ENCODE measurements around the gene MZT1.
A peak's percentile ranks its signal among the peaks of the same experiment; 100 is the strongest.
"Not testable (repeated sequence)": the region's sequence is repeated elsewhere in the genome, so short reads cannot be mapped to it uniquely, and the experiment has no call there.

The MZT1 gene, protein sequence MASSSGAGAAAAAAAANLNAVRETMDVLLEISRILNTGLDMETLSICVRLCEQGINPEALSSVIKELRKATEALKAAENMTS

DNA sequence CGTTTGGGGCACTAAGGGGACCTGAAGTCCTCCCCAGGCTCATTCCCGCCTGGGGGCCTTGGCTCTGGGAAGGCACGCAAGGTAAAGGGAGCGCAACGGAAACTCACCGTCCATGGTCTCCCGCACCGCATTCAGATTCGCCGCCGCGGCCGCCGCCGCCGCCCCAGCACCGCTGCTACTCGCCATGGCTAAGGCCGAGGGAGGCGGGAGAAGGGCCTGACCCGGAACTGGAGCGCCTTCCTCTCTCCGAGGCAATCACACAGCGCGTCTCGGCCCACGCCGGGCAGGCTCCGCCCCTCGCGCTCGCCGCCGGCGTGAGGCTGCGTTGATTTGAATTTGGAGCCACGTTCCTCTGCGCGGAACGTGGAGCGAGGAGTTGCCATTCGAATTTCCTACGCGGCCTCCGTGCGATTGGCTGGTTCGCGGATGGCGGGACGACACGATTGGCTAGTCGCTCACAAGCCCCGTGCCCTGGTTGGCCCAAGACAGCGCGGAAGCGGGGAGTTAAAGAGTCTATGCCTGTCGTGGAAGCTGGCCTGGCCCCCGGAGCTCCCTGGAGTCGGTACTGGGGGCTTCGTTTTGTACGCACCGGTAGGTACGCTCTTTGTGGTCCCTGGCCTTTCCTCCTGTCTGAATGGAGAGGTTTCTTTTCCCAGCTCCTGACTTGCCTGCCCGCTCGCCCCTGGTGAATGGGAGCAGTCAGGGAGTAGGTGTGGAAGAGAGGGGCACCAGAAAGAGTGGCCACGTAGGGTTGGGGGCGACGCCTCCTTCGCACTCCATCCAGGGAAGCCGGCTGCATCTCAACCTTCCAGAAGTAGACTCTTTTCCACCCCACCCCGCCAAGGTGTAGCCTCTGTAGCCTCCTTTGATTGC, at the start of gene MZT1, which contains the start of gene BORA:
TSS of gene MZT1 (minus strand) at position 213 of the 873 bp plus-strand sequence. CDS start at position 186, 27 bp downstream.
TSS of gene BORA (plus strand) at position 507 of the 873 bp plus-strand sequence. CDS start 1,018 bp downstream, outside the sequence.
- peak; percentile 89 to 92 for DNase-seq

DNA sequence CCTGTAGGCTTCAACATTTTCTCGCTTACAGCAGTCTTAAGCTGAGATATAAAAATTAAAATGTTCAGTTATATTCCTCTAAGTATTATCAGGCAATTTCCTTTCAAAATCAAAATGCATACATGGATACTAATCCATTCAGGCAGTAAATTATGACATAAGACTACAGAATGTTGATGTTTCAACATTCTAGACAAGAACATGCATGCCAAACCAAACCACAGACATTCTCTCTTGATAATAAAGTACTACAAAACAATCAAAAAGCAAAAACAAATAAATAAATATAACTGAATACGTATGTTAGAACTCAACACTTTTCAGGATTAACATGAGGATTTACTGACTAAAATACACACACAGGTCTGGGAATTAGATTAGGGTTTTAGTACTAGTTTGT, 46.6 kb upstream of the MZT1 start:
- DNase-seq = no peak

DNA sequence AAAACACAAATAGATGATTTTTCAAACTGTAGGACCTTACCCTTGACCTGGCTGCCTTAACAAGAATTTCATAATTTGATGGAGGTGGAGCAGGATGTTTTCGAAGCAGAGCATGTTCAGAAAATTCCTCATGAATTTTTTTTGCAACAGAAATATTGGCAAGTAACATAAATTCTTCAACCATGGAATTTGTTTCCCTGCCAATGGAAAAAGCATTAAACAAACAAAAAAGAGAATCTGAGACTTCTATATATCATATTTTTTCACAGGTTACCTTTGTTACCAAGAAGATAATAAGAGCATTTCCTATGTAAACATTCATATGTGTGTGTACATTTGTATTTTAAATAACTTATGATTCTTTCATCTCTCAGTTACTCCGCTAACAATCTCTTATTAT, 36.0 kb upstream of the MZT1 start:
- DNase-seq = no peak

DNA sequence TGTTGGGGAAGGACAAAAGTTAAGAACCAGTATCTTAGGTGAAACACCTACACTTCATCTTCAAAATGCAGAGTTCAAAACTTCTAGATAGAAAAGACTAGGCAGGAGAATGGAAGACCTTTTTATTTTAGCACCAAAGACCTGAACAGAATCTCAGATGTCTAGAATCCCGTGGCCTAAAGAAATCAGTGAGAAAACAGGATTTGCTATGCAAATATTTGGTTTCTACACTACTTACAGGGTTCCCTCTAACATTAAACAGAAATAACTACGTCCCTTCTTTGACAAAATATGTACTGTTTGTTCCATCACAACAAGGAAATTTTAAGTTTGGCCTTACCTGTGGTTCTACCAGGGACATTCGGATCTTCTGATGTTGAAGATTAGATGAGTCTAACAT, 32.8 kb upstream of the MZT1 start:
- no peak for DNase-seq

DNA sequence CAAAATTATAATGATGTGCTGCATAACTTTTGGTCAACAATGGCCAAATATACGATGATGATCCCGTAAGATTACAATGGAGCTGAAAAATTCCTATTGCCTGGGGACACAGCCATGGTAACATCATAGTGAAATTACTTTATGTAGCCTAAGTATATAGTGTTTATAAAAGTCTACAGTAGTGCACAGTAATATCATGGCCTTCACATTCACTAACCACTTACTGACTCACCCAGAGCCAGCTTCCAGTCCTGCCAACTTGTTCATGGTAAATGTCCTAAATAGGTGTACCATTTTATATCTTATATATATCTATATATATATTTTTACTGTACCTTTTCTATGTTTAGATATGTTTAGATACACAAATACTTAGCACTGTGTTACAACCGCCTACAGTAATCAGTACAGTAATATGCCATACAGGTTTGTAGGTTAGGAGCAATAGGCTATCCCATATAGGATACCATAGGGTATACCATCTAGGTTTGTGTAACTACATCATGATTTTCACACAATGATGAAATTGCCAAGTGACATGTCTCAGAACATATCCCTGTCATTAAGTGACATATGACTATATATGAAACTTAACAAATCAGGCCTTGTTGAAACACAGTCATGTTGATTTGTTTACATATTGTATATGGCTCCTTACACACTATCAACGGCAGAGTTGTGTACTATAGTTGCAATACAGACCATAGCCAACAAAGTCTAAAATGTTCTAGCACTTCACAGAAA, 30.5 kb upstream of the MZT1 start:
- DNase-seq = no peak

DNA sequence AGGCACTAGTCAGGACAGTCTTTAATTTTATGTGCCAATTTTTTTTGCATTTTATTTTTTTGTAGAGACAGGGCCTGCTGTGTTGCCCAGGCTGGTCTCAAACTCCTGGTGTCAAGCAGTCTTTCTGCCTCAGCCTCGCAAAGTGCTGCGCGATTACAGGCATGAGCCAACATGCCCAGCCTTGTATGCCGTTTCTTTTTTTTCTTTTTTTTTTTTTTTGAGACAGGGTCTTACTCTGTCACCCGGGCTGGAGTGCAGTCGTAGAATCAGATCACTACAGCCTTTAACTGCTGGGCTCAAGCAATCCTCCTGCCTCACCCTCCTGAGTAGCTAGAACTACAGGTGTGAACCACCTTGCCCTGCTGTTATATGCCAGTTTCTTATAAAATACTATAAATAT, 26.7 kb upstream of the MZT1 start:
- DNase-seq = no peak

DNA sequence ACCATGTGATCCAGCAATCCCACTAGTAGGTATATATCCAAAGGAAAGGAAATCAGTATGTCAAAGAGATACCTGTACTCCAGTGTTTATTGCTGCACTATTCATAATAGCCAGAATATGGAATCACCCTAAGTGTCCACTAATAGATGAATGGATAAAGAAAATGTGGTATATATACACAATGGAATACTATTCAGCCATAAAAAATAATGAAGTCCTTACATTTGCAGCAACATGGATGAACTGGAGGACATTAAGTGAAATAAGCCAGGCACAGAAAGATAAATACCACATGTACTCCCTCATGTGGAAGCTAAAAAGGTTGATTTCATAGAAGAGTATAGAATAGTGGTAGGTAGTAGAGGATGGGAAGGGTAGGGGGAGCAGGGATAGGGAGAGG, 23.8 kb upstream of the MZT1 start:
- no peak for DNase-seq

DNA sequence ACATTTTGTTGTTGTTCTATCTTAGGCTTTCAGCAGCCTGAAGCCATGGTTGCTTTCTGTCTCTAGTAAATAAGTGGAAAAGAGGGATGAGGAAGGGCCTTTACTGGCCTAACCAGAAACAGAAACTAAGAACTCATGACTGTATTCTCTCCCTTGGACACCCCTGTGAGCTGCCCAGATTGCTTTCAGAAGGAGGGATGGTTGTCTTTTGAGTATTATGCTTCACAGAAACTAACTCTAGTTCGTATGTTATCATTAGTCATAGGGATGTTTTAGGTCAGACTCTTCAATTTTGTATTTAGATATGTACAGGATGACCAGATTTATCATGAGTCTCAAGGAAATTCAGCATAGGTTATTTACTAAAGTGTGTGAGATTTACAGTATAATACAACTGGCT, 17.8 kb upstream of the MZT1 start:
- no peak for DNase-seq

DNA sequence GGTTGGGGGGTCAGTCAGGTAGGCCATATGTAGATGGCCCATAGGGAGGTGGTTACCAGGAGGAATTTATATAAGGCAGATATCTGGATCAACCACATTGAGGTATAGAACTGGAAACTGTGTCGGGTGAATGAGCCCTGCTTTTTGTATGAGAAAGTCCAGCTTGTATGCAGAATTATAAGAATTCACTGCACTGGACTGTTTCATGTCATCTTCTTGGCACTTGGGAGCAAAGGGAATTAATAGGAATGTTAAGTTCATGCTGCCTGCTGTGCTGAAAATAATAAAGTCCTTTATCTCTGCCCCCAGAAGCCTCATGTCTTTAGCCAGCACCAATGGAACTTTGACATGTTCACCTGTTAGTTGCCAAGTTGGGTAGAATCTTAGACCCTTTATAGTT, 12.6 kb upstream of the MZT1 start:
- DNase-seq = no peak

DNA sequence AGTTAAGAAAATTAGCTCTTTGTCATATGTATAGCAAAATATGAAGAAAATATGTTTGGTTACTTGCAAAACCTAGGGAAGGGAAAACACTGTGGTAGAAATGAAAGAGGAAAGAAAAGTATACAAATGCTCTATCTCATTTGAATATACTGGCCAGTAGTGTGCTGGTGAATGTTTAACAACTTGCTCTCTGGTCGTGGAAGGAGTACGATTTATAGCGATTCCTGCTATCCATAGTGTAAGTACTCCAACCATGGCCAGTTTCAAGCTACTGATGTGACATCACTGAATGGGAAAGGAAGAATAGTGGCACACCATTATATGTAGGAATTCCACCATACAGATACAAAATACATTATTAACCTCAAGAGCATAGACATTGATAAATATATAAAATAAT, 9.6 kb upstream of the MZT1 start:
- no peak for DNase-seq

DNA sequence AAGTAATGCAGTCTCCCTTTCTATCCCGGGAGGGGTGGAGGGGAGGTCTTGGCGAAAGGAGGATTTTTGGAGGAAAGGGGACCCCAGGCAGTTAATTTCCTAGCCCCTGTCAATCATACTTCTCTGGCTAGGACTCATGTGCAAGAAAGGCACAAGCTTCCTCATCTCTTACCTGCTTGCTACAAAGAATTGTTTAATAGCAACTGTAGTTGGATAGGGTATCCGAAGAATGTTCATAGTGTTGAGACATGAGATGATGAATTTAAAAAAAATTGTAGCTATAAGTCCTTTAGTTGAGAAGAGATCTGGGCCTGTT, 819 bp upstream of the MZT1 start:
- DNase-seq = no peak

DNA sequence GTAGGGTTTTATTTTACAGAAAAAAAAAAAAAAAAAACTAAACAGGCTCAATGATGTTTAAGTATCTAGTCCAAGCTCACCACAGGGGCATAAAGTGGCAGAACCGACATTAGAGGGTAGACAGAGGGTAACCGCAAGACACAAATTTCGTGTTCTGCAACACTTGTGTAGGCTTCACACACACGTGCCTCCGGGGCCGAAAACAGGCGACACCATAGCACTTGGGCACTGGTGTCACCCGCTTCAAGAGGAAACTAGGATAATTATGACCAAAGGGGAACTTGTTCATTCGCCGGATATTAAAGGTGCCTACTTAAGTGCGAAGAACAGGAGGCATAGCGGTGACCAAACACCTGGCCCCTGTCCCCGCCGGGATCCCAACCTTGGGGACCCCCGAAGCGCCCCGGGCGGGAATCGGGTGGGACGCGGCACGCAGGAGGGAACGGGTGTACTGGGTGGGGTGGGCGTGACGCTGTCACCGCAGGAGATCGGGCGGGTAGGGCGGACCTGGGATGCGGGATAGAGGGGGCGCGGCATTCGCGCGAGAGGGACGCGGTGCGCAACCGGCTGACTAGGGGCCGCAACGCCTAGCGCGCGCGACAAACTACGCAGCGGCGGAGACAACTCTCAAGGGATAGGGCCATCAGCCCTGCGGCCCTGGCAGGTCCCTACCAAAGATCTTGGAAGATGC, 558 bp downstream of the MZT1 start:
- no peak for DNase-seq

DNA sequence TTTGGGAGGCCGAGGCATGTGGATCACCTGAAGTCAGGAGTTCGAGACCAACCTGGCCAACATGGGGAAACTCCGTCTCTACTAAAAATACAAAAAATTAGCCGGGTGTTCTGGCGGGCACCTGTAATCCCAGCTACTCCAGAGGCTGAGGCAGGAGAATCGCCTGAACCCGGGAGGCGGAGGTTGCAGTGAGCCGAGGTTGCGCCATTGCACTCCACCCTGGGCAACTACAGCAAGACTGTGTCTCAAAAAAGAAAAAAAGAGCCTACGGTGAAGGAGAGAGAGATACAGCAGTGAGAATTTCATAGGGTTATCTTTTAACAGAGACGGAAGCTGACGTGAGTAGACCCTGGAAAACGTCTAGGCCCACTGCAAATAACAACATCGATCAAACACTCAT, 1.2 kb downstream of the MZT1 start:
- not testable (repeated sequence) for DNase-seq

DNA sequence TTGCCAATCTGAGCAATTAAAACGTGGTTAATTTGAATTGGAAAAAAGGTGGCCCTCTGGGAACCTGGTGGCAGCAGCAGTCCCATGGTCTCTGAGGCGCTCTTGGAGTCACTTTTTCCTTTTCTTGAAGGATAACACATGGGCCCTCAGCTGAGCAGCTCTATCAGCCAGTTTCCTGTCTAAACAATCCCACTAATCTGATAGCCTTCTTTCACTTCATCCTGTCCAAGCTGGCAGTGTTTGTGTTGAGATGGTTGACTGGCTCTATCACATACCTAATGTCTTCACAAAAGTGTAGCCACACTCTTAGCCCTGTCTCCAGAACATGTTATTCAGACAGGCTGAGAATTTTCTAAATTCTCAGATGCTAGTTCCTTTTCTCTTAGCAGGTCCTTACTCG, 10.7 kb downstream of the MZT1 start:
- DNase-seq = no peak

DNA sequence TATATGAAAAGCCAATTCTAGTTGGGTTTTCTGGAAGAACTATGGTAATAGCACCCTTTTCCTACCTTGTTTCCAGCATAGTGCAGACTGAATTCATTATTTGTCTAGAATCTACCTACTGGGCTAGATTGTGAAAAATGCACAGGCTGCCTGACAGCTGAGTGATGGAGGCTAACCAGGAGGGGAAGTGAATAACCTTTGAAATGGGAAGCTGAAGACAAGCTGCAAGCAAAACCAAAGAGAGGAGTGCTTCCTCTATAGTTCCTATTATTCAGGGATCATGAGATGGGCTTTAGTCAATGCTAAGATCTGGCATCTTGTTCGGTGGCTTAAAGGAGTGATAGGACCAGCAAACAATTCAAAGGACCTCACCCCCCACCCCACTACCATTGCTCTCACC, 26.9 kb downstream of the MZT1 start:
- DNase-seq = no peak

DNA sequence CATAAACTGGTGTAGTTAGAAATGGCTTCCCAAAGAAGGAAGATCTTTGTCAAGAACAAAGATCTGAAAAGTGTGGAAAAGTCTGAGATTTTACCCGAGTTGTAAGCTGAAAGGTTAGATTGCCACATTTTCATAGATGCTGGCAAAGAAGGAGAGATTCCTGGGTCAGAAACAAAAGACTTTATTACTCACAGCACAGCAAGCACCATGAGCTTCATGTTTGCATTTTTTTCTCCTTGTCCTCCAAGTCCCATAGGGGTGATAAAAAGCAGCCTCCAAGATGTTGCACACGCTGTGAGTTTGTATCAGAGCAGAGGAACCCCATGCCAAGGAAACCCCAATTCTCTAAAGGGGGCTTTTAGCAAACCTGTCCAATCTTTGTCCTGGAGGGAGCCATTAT, 29.3 kb downstream of the MZT1 start:
- DNase-seq = no peak

DNA sequence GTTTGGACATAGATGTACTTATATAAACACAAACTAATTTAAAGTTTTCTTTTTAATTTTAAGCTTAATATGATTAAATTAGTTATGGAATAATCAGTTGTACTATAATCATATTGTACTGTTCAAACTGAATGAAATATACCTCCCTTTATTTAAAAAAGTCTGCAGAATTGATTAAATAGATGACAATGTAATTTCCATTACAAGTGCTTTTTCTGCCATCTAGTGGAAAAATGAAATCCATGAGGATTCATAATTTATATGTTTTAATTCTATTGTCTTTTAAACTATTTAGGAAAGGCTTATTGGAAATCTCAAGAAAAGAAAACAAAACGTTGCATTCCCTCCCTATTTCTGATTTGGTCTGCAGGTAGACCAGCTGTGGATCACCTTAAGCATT, 30.9 kb downstream of the MZT1 start:
- no peak for DNase-seq

DNA sequence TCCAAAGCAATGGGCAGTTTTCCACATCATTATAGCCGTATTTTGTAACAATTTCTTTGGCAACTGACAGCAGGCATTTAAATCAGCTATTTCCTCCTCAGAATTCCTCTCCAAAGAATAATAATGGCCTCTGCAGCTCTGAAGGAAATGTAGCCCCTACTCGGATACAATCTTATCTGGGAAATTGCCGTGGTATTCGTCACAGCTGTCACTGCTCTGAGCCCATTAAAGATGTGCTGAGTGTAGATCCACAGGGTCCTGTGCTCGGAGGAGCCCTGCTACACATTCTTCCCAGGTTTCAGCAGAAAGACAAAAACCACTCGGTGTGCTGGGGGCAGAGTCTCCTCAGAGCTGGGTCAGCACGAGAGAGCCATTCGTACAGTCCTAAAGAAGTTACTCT, 33.1 kb downstream of the MZT1 start:
- DNase-seq = no peak

DNA sequence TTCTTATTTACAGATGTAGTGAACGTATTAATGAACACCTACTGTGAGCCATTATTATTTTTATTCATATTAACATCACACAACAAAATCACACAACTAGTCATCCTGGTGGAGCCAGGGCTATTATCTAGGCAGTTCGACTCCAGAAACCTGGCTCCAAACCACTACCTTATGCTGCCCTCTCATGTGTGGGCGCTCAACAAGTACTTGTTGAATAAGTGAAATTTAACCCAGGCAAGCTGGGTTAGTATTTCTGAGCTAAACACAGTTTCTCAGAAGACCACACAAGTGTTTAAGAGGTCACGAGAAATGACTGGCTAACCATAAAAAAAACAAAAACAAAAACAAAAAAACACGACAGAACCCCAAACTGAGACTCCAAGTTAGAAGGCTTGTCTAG, 33.6 kb downstream of the MZT1 start:
- no peak for DNase-seq

DNA sequence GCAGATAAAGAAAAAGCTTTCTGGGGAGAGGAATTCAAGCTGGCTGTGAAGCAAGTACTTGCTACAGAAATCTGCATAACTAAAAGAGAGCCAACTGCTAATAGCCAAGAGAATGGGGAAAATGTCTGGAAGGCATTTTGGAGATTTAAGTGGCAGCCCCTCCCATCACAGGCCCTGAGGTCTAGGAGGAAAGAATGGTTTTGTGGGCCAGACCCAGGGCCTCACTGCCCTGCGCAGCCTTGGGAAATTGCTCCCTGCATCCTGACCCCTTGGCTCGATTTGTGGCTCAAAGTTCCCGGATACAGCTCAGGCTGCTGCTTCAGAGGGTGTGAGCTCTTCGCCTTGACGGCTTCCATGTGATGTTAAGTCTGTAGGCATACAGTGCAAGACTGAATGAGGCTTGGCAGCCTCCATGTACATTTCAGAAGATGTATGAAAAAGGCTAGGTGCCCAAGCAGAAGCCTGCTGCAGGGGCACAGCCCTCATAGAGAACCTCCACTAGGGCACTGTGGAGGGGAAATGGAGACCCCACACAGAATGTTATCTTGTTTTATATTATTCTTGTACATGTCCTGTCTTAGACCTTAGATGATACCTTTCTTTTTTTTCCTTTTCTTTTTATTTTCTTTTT, 34.4 kb downstream of the MZT1 start:
- DNase-seq = no peak

DNA sequence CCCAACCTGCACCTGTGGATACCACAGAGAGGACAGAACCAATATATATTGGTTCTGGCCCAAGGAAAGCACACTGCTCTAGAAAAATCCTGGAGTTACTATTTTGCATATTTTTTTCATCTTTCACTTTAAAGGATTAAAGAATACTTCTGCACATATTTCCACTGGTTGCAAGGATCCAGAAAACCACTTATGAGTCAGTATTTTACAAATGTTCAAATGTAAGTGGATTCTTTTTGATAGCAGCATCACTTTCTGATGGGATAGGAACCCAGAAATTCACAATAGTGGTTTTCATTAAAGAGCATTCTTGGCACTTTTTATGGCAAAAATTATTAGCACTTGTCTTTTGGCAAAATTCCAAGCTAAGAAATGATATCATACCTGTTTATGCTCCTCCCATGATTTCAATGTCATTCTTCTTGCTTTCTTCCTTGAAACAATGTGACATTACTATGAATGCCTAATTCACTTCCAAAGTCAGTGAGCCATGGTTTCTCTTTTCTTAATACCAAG, 38.2 kb downstream of the MZT1 start:
- DNase-seq = no peak

DNA sequence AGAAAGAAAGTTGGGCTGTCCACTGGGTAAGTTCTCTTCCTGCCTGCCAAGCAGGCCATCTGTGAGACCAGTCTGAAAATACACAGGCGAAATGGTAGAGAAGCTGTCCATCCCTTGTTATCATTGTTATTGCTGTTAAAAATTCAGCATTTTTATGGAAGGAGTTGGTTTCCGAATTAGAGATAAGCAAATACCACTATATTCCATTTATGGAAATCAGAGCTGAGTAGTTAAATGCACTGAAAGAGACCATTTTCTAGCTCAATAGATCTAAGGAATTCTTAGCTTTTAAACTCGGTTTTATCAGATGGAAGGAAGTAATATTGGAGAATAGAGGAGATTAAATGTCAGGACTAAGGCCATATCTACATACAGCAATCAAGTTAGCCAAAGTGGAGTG, 40.7 kb downstream of the MZT1 start:
- no peak for DNase-seq

DNA sequence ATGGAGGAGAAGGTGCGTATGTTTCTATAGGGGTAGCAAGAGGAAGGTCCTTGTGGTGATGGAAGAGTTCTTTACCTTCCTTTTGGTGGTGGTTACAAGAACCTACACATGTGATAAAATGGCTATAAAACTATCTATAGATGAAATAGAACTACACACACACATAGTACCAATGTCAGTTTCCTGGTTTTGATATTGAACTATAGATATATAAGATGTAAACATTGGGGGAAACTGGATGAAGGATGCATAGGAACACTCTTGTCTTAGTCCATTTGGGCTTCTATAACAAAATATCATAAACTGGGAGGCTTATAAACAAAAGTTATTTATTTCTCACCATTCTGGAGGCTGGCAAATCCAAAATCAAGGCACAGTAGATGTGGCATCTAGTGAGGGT, 47.1 kb downstream of the MZT1 start:
- no peak for DNase-seq
